KOPT-K1 (cell line): ENCODE results near the gene PSMC3IP.
A peak's percentile ranks its signal among the peaks of the same experiment; 100 is the strongest.
"Not testable (repeated sequence)": the region's sequence is repeated elsewhere in the genome, so short reads cannot be mapped to it uniquely, and the experiment has no call there.

ENCODE experiments used
- H3K27ac ChIP-seq: fragments of 200-600 bp; sonication (generic); 2 replicates; pipeline ENCODE4 v1.5.1; 2016; ENCODE audit warnings: antibody characterized with exemption, mild to moderate bottlenecking, low read depth, low read length; ENCODE audit not compliant: poor library complexity, severe bottlenecking
- H3K36me3 ChIP-seq: fragments of 200-600 bp; sonication (generic); 2 replicates; pipeline ENCODE4 v1.5.1; 2017; ENCODE audit warnings: antibody characterized with exemption, mild to moderate bottlenecking, low read length, moderate library complexity; ENCODE audit not compliant: insufficient read depth
- H3K9me3 ChIP-seq: fragments of 200-600 bp; sonication (generic); 2 replicates; pipeline ENCODE4 v1.5.1; 2017; ENCODE audit warnings: antibody characterized with exemption, low read length, mild to moderate bottlenecking; ENCODE audit not compliant: insufficient read depth, poor library complexity, severe bottlenecking

PSMC3IP gene

GRCh38 chr17:42555122-42555622 is 22.4 kb downstream of the PSMC3IP start:
- Histone ChIP-seq H3K27ac (peak overlapping the region; percentile 67), H3K9me3 (no peaks in the 10 kb centered on the region), H3K36me3 (no peaks in the 10 kb centered on the region)

DNA sequence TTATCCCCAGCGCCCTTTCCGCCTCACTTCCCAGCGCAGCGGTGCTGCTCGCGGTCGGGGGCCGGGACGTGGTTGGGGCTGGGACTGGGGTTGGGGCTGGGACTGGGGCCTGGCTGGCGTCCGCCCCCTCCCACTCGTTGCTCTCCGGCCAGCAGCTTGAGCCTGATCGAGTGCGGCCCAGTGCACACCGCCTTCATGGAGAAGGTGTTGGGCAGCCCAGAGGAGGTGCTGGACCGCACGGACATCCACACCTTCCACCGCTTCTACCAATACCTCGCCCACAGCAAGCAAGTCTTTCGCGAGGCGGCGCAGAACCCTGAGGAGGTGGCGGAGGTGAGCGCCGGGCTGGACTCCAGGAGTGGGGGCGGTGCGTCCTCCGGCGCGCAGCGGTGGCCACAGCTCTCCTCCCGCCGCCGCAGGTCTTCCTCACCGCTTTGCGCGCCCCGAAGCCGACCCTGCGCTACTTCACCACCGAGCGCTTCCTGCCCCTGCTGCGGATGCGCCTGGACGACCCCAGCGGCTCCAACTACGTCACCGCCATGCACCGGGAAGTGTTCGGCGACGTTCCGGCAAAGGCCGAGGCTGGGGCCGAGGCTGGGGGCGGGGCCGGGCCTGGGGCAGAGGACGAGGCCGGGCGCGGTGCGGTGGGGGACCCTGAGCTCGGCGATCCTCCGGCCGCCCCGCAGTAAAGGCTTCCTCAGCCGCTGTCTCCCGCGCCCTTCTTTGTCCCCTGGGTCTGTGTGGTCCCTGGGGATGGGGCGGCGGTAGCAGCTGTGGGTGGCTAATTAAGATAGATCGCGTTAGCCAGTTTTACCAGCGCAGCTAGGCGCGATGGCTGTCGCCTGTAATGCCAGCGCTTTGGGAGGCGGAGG is 23.0 kb downstream of the PSMC3IP start:
- Histone ChIP-seq H3K9me3 (no peaks in the 10 kb centered on the region), H3K36me3 (no peaks in the 10 kb centered on the region), H3K27ac (peak overlapping the region; percentile 67)

- Histone ChIP-seq H3K9me3 (no peaks in the 10 kb centered on the region), H3K36me3 (no peaks in the 10 kb centered on the region), H3K27ac (peak overlapping the region; percentile 67)
These were observed 23.7 kb downstream of the PSMC3IP start for GRCh38 chr17:42553866-42554249.

GRCh38 chr17:42553161-42553818 is 24.2 kb downstream of the PSMC3IP start:
- Histone ChIP-seq H3K9me3 (no peaks in the 10 kb centered on the region), H3K36me3 (no peaks in the 10 kb centered on the region), H3K27ac (no peak overlapping the region)

DNA sequence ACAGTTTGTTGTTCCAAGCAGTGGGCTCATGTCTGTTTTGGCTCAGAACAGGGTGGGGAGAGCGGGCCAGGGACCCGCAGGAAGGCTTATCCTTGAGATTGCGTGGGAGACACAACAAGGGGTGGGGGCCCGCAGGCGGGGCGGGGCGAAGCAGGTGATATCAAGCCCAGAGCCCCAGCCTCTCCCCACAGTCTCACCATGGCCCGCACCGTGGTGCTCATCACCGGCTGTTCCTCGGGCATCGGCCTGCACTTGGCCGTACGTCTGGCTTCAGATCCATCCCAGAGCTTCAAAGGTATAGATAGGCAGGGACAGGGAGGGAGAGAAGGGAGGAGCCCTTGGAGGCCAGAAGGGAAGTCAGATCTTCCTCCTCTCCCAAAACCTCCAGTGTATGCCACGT is 24.8 kb downstream of the PSMC3IP start, which contains the start of gene HSD17B1:
TSS of gene HSD17B1 (plus strand) at position 188 of the 400 bp plus-strand sequence. CDS start at position 199, 11 bp downstream.
- not testable (repeated sequence) for H3K27ac ChIP-seq, H3K36me3 ChIP-seq

GRCh38 chr17:42548993-42549755 is 28.4 kb downstream of the PSMC3IP start:
- Histone ChIP-seq H3K9me3 (no peaks in the 10 kb centered on the region), H3K36me3 (no peaks in the 10 kb centered on the region; the same call in 1 of the 2 replicates), H3K27ac (no peak overlapping the region)

More for the DNA sequence above, 24.8 kb downstream of the PSMC3IP start, which contains the start of gene HSD17B1:
- not testable (repeated sequence) for H3K9me3 ChIP-seq

DNA sequence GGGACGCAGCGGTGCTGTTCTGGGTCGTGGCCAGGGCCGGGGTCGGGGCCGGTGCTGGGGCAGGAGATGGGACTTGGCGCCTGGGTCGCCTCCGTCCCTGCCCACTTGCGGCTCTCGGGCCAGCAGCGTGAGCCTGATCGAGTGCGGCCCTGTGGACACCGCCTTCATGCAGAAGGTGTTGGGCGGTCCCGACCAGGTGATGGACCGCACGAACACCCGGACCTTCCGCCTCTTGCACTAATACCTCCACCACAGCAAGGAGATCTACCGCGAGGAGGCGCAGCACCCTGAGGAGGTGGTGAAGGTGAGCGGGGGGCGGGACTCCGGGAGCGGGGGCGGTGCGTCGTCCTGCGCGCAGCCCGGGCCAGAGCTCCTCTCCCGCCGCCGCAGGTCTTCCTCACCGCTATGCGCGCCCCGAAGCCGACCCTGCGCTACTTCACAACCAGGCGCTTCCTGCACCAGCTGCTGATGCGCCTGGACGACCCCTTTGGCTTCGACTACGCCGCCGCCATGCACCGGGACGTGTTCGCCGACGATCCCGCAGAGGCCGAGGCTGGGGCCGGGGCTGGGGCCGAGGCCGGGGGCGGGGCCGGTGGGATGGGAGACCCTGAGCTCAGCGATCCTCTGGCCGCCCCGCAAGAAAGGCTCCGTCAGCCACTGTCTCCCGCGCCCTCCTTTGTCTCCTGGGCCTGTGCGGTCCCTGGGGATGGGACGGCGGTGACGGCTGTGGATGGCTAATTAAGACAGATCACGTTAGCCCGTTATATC is 29.3 kb downstream of the PSMC3IP start:
- H3K9me3 ChIP-seq, result no peaks in the 10 kb centered on the region

GRCh38 chr17:42547698-42548069 is 29.8 kb downstream of the PSMC3IP start:
- H3K27ac ChIP-seq, result no peak overlapping the region

More for the DNA sequence above, 29.3 kb downstream of the PSMC3IP start:
- H3K27ac ChIP-seq, result no peak overlapping the region
- H3K36me3 ChIP-seq, result no peaks in the 10 kb centered on the region; the same call in 1 of the 2 replicates

GRCh38 chr17:42547001-42547461 is 30.5 kb downstream of the PSMC3IP start:
- H3K27ac ChIP-seq, result no peak overlapping the region
- peaks cover 8% of the 10 kb centered on the region; the same call in 1 of the 2 replicates for H3K36me3 ChIP-seq
- H3K9me3 ChIP-seq, result no peaks in the 10 kb centered on the region

More at GRCh38 chr17:42547698-42548069, 29.8 kb downstream of the PSMC3IP start:
- Histone ChIP-seq H3K9me3 (no peaks in the 10 kb centered on the region), H3K36me3 (peaks cover 4% of the 10 kb centered on the region; the same call in 1 of the 2 replicates)

DNA sequence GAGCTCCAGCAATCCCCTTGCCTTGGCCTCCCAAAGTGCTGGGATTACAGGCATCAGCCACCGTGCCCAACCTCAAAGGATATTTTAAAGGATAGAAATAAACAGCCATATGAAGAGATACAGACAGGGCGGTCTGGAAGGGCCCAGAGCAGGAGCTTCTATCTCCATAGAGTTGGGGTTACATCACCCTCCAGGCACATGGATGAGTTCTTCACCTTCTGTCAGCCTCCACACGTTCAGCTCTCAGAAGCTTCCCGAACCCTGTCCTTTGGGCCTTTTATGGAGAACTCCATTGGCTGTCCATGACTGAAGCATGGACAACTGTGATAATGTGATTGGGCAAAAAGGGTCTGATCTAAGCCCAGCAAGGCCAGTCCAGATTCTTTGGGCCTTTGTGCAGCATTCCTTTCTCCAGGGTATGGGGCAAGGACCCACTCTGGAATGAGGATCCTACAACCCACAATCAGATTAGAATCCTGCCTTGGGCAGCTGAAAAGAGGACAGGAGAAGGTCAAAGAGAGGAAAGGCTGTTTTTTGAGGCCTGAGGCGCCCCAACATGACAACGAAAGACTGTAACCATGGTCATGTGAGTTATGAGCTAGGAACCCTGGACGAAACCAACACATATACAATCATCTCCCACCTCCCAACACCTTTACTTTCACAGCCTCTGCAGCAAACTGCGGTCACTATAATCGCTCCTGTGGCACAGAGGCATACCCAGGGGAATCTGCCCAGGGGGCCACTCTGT is 31.6 kb downstream of the PSMC3IP start:
- H3K9me3 ChIP-seq, H3K27ac ChIP-seq, H3K36me3 ChIP-seq: not testable (repeated sequence)

DNA sequence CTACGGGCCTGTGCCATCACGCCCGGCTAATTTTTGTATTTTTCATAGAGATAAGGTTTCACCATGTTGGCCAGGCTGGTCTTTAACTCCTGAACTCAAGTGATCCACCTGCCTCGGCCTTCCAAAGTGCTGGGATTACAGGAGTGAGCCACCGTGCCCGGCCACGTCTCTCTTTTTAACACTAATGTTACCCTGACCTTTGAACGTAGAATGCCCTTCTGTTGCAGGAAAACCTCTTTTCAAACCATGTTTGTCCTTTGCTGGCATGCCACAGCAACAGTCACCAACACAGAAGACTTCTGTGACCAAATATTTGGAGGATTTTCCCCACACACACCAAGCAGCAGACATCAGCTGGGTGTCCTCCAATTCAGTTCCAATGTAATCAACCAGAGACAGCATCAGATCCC is 32.6 kb downstream of the PSMC3IP start:
- H3K36me3 ChIP-seq, result peaks cover 8% of the 10 kb centered on the region; the same call in 1 of the 2 replicates
- H3K27ac ChIP-seq, result no peak overlapping the region
- H3K9me3 ChIP-seq, result no peaks in the 10 kb centered on the region

DNA sequence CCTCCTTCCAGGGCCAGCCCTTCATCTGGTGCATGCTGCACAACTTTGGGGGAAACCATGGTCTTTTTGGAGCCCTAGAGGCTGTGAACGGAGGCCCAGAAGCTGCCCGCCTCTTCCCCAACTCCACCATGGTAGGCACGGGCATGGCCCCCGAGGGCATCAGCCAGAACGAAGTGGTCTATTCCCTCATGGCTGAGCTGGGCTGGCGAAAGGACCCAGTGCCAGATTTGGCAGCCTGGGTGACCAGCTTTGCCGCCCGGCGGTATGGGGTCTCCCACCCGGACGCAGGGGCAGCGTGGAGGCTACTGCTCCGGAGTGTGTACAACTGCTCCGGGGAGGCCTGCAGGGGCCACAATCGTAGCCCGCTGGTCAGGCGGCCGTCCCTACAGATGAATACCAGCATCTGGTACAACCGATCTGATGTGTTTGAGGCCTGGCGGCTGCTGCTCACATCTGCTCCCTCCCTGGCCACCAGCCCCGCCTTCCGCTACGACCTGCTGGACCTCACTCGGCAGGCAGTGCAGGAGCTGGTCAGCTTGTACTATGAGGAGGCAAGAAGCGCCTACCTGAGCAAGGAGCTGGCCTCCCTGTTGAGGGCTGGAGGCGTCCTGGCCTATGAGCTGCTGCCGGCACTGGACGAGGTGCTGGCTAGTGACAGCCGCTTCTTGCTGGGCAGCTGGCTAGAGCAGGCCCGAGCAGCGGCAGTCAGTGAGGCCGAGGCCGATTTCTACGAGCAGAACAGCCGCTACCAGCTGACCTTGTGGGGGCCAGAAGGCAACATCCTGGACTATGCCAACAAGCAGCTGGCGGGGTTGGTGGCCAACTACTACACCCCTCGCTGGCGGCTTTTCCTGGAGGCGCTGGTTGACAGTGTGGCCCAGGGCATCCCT is 34.1 kb downstream of the PSMC3IP start:
- peaks cover 8% of the 10 kb centered on the region; the same call in 1 of the 2 replicates for H3K36me3 ChIP-seq
- no peak overlapping the region for H3K27ac ChIP-seq
- no peaks in the 10 kb centered on the region for H3K9me3 ChIP-seq
